Upper lobe of left lung (tissue), 4 donors: ENCODE measurements around the gene STX5.

ENCODE experiments used
- CTCF ChIP-seq, 6 experiments: fragments of 450-650 bp in 4 of 6; fragments of 200-600 bp in 2 of 6; sonication (generic) in 2 of 6; IDR thresholded peaks; one replicate each; pipeline ENCODE4 v1.5.1; 2016 to 2019; ENCODE audit warnings: antibody characterized with exemption in 6 of 6
- POLR2A ChIP-seq, 4 donors: fragments of 450-650 bp; IDR thresholded peaks; one replicate each; pipeline ENCODE4 v1.5.1; 2016 to 2017; ENCODE audit warnings: antibody characterized with exemption in 4 of 4, mild to moderate bottlenecking in 2 of 4
- POLR2AphosphoS5 ChIP-seq, 2 donors: sonication (generic); formaldehyde crosslinking; IDR thresholded peaks; one replicate each; pipeline ENCODE4 v1.5.1; 2017; ENCODE audit warnings: antibody characterized with exemption in 2 of 2

DNA sequence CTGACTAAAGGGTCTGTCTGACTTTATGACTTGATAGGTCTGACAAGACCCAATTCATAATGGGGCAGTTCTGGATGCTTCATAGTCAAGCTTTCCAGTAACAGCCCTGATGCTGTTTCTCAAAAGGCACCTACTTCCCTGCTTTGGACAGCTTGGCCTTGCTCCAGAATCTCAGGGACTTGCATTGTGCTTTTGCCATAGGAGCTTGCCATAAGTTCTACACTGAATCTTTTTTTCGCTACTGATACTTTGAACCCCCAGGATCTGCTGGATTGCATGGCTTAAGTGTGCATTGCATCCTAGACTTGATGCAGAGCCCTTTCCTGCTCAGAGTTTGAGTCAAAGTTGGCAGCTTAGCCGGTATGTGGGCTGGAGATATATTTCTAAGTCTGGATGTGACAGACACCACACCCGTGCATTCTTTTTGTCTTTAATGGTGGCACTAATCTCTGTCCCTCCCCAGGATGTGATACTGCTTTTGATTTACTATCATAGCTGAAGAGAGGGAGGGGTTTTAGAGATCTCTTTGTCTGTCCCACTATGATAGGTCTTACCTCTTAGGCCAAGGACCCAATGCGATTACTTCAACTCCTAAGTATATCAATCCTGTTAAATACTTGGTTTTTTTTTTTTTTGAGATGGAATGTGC lies 32.0 kb upstream of the STX5 start:
- no peak for TF ChIP-seq CTCF (IDR thresholded peaks at IDR 0.05)
- TF ChIP-seq POLR2A (IDR thresholded peaks at IDR 0.05), result no peak
- TF ChIP-seq POLR2AphosphoS5 (IDR thresholded peaks at IDR 0.05), result no peak
